Stimulated activated CD4-positive, alpha-beta T cell treated with anti-CD3 and anti-CD28 coated beads, Interleukin-12 subunit alpha, Interleukin-12 subunit beta, amount 100 ng/mL, for 4 hours (primary cell): ENCODE measurements around the gene GNAS.
"Not testable (repeated sequence)": the region's sequence is repeated elsewhere in the genome, so short reads cannot be mapped to it uniquely, and the experiment has no call there.

Experiments used
- DNase-seq: peaks from one replicate; pipeline ENCODE4 v3.0.0-alpha.2; 2020

Gene GNAS

GRCh38 chr20:58828804-58829203, 23.7 kb upstream of the GNAS start:
- DNase-seq: not testable (repeated sequence)

- DNase-seq: no peak
Observed at GRCh38 chr20:58829531-58829941, 23.0 kb upstream of the GNAS start.

GRCh38 chr20:58832457-58832856, 20.1 kb upstream of the GNAS start:
- no peak for DNase-seq

- no peak for DNase-seq
Observed at GRCh38 chr20:58833921-58834320, 18.6 kb upstream of the GNAS start.

GRCh38 chr20:58835231-58835630, 17.3 kb upstream of the GNAS start:
- DNase-seq: no peak

GRCh38 chr20:58836616-58837204, 15.8 kb upstream of the GNAS start:
- no peak for DNase-seq

- DNase-seq: no peak
Observed at GRCh38 chr20:58837717-58838116, 14.8 kb upstream of the GNAS start.

GRCh38 chr20:58838174-58838573, 14.3 kb upstream of the GNAS start:
- DNase-seq: no peak

GRCh38 chr20:58839474-58839874, 13.0 kb upstream of the GNAS start:
- DNase-seq: peak; percentile 33

GRCh38 chr20:58839991-58840747, 12.3 kb upstream of the GNAS start:
- DNase-seq: no peak

- DNase-seq: no peak
Observed at GRCh38 chr20:58840816-58841538, 11.5 kb upstream of the GNAS start.

GRCh38 chr20:58841539-58842264, 10.8 kb upstream of the GNAS start:
- no peak for DNase-seq

GRCh38 chr20:58842276-58842675, 10.2 kb upstream of the GNAS start:
- no peak for DNase-seq

- no peak for DNase-seq
Observed at GRCh38 chr20:58843128-58843556, 9.4 kb upstream of the GNAS start.

- DNase-seq: no peak
Observed at GRCh38 chr20:58845706-58846105, 6.8 kb upstream of the GNAS start.

GRCh38 chr20:58847463-58847862, 5.1 kb upstream of the GNAS start:
- no peak for DNase-seq

- DNase-seq: peak; percentile 78
Observed at GRCh38 chr20:58850693-58851174, 1.8 kb upstream of the GNAS start, which contains the start of gene GNAS-AS1. Gene GNAS-AS1 (minus strand): TSS chr20:58850902.

GRCh38 chr20:58851221-58851968, 1.1 kb upstream of the GNAS start:
- DNase-seq: no peak

- DNase-seq: no peak
Observed at GRCh38 chr20:58851969-58852458, 502 bp upstream of the GNAS start.

GRCh38 chr20:58853466-58853865, 950 bp downstream of the GNAS start:
- DNase-seq: no peak

- no peak for DNase-seq
Observed at GRCh38 chr20:58853976-58854637, 1.6 kb downstream of the GNAS start.
